HEK293T (cell line): Measurements from ENCODE around the gene ELAPOR1.

Source experiments
- ARNT ChIP-seq: fragments of 450-650 bp; IDR thresholded peaks from 2 replicates; pipeline ENCODE4 v1.6.1; 2017; ENCODE audit warnings: mild to moderate bottlenecking
- FOXA1 ChIP-seq: fragments of 450-650 bp; IDR thresholded peaks from 2 replicates; pipeline ENCODE4 v1.6.1; 2016; ENCODE audit warnings: mild to moderate bottlenecking
- HDGF ChIP-seq: fragments of 450-650 bp; IDR thresholded peaks from 2 replicates; pipeline ENCODE4 v1.6.1; 2017; ENCODE audit warnings: antibody characterized with exemption, borderline replicate concordance
- L3MBTL2 ChIP-seq: fragments of 450-650 bp; conservative IDR thresholded peaks from 2 replicates; pipeline ENCODE4 v1.6.1; 2016; ENCODE audit warnings: mild to moderate bottlenecking
- SP1 ChIP-seq: fragments of 450-650 bp; IDR thresholded peaks from 2 replicates; pipeline ENCODE4 v1.6.1; 2017
- SUZ12 ChIP-seq: fragments of 450-650 bp; IDR thresholded peaks from 2 replicates; pipeline ENCODE4 v1.6.1; 2016; ENCODE audit warnings: mild to moderate bottlenecking
- TARDBP ChIP-seq: fragments of 450-650 bp; IDR thresholded peaks from 2 replicates; pipeline ENCODE4 v1.6.1; 2016
- ZNF384 ChIP-seq: fragments of 450-650 bp; IDR thresholded peaks from 2 replicates; pipeline ENCODE4 v1.6.1; 2016
- TF ChIP-seq, protein P1 (sequence below): fragments of 450-650 bp; IDR thresholded peaks from 2 replicates; pipeline ENCODE4 v1.6.1; 2016

- no peak for TF ChIP-seq SUZ12
- no peak for TF ChIP-seq SP1
- no peak for TF ChIP-seq FOXA1
- TF ChIP-seq TARDBP = no peak
- TF ChIP-seq L3MBTL2 = no peak
- TF ChIP-seq ZNF384 = no peak
- TF ChIP-seq, protein P1, sequence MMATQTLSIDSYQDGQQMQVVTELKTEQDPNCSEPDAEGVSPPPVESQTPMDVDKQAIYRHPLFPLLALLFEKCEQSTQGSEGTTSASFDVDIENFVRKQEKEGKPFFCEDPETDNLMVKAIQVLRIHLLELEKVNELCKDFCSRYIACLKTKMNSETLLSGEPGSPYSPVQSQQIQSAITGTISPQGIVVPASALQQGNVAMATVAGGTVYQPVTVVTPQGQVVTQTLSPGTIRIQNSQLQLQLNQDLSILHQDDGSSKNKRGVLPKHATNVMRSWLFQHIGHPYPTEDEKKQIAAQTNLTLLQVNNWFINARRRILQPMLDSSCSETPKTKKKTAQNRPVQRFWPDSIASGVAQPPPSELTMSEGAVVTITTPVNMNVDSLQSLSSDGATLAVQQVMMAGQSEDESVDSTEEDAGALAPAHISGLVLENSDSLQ = no peak
- TF ChIP-seq HDGF = no peak
- no peak for TF ChIP-seq ARNT
Observed at GRCh38 chr1:109131059-109131458, 17.1 kb downstream of the ELAPOR1 start.
